Measurements from ENCODE around the gene MMD.
A peak's percentile ranks its signal among the peaks of the same experiment; 100 is the strongest.
"Not testable (repeated sequence)": the region's sequence is repeated elsewhere in the genome, so short reads cannot be mapped to it uniquely, and the experiment has no call there.

The MMD gene

DNA sequence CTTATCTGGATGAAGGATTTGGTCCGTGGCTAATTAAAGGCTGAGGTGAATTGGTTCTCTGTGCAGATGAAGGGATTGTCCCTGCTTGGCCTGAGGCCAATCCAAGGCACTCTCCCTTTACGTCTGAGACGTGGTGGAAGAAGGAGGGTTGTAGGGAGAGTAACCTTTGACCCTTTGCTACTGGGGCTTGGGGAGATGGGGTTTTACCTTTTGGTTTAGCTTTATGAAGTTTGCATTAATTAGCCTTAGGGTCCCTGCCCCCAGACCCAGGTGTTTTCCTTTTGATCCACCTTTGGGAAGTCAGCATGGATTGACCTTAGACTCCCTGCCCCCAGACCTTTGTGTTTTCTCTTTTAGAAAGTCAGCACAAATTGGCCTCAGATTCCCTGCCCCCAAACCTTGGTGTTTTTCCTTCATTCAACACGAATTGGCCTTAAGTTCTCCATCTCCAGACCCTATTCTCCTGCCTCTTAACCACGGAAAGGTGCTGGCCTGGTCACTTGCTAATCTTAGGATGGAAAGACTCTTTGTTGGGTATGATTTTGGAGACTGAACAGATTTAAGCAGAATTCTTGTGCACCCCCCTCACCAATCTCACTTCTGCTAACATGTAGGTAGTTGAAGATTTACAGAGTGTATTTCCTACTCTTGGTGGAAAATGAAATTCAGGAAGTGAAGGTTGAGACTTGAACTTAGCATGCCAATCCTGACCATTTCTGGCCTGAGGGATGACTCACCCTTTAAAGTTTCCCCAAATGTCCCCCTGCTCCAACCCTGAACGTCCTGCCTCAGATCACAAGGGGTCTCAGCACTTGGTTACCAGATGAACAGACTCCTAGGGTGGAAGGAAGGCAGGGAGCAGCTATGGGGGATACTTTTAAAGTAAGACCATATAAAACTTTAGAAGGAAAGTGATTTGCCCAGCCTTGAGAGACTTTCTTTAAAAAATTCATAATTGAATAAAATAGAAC, 23.1 kb upstream of the MMD start:
- DNase-seq: no peak

GRCh38 chr17:55443904-55444303, 22.3 kb upstream of the MMD start:
- no peak for DNase-seq

- no peak for DNase-seq
Observed at GRCh38 chr17:55442953-55443683, 21.5 kb upstream of the MMD start.

DNA sequence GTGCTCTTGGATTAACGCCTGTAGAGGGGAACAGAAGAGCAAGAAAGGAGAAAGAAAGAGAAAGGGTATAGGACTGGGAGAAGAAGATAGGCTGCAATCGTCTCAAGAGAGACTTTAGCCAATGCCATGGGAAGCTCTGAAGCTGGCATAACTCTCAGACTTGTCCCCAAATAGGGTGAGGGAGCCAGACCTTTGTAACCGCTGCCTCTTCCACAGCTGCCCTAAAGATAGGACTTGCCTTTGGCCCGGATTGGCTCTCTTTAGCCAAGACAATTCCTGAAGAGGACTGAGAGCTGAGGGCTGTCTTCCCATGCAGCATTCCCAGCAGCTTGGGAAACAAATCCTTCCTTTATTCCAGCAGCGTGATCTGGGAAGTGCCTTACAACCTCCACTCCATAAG, 20.8 kb upstream of the MMD start:
- DNase-seq: no peak

- no peak for DNase-seq
Observed at GRCh38 chr17:55441544-55441943, 19.9 kb upstream of the MMD start.

GRCh38 chr17:55440391-55440790, 18.8 kb upstream of the MMD start:
- DNase-seq: peak in 2 of 56 donors; percentile 1 to 16

DNA sequence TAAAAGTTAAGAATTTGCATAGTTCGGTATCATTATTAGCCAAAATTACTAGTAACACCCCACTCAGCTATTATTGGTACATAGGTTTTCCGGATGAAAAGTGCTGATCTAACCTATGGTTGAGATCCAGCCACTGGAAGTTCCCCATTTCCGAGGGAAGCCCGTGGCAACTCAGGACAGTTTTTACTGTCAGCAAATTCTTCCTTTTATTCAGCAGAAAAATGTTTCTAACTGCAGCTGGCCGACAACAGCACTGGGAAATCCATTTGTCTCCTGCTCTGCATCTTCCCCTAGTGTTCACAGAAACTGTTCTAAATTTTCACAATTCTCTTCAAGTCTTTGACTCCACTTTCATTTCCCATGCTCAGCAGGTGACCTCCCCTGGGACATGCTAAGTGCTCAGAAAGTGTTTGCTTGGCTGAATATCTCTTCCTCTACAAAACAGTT, 15.5 kb upstream of the MMD start:
- peak in 3 of 56 donors; percentile 1 to 17 (median 5) for DNase-seq

GRCh38 chr17:55436224-55437158, 14.9 kb upstream of the MMD start:
- DNase-seq: no peak

DNA sequence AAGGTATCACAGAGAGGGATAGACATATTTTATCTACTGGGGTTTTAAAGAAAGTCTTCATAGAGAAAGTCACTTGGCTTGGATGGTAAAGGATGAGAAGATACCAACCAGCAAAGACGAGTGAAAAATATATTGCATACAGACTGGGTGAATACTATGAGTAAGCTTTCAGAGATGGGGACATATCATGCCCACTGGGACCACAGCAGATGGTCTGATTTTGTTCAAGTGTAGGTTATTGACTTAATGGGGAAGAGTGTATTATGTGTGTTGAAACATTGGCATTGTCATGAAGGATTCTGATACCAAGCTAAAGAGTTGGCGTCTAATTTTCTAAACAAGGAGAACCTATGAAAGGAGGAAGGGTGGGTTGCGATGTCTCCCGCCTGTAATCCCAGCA, 13.8 kb upstream of the MMD start:
- DNase-seq: no peak

DNA sequence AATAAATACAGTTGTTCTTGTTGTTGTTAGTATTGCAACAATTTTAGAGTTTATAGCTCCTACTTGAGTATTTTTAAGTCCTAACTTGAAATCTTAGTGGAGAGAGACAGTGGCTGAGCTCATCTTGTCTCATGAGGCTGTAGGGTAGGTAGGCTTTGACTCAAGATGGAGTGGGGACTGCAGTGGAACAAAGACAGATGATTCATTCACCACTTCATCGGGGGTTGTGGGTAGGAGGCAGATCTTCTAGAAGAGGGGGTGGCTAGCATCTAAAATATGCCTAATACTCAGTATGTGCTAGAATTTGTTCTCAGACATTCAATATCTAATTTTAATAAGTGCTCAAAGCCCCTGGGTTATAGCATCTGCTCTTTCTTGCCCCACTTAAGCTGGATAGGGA, 13.1 kb upstream of the MMD start:
- peak in 16 of 56 donors; percentile 4 to 66 (median 42) for DNase-seq

GRCh38 chr17:55433629-55434422, 12.2 kb upstream of the MMD start:
- DNase-seq: no peak

DNA sequence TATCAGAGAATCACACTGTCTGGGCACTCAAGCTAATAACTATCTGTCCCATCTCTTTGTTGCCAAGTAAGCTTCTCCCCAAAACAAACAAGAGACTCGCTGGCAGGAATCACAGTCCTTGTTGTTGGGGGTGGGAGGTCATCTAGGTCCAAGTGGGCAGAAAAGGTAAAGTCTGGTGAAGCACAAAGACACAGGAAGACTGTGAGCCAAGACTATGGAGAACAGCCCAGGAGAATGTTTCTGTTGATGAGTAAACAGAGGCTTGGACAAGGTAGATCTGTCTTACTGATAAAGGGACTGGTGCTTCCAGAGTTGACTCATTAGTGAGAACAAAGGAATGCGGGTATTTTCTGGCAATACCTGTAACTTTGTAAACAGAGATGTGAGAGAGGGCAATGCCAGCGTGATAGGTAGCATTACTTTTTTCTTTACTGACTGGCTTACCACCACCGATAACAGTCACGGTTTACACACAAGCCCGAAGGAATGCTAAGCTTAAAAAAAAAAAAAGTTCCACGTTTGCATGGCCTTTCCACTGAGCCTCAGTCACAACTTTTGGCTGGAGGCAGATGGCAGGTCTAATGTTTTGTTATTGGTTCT, 11.5 kb upstream of the MMD start:
- DNase-seq: no peak

DNA sequence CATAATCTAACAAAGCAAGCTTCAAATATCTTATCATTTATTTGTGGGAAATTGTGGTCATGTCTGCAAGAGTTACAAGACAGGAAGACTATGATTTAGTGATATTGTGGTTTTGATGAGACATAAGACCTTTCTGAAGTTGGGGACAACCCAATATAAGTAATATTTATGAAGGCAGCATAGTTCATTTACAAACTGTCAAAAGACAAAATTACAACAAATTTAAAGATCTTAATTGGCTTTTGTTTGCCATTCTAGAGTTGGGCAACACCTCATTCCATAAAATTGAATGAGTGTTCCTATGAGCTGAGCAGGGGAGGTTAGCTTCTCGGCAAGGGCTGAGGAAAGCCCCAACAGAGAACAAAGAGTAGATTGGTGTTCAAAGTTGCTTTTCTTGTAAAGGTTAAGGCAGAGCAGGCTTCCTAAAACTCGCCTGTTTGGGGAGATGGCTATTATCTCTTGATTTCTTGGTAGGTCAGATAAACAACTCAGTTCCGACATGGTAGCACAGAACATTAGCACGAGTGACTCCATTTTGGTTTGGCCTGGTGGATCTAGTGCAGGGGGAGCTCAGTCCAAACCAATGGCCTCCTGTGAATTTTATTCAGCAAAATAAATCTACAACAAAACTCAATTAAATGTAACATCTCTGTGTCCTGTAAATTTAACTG, 10.9 kb upstream of the MMD start:
- no peak for DNase-seq

DNA sequence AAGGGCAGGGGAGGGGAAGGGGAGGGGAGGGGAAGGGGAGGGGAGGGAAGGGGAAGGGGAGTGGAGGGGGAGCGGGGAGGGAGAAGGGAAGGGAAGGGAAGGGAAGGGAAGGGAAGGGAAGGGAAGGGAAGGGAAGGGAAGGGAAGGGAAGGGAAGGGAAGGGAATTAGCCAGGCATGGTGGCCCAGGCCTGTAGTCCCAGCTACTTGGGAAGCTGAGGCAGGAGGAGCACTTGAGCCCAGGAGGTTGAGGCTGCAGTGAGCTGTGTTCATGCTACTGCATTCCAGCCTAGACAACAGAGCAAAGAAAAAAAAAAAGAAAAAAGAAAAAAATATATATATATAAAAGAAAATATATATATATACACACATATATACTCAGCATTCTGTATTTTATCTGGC, 10.3 kb upstream of the MMD start:
- not testable (repeated sequence) for DNase-seq

DNA sequence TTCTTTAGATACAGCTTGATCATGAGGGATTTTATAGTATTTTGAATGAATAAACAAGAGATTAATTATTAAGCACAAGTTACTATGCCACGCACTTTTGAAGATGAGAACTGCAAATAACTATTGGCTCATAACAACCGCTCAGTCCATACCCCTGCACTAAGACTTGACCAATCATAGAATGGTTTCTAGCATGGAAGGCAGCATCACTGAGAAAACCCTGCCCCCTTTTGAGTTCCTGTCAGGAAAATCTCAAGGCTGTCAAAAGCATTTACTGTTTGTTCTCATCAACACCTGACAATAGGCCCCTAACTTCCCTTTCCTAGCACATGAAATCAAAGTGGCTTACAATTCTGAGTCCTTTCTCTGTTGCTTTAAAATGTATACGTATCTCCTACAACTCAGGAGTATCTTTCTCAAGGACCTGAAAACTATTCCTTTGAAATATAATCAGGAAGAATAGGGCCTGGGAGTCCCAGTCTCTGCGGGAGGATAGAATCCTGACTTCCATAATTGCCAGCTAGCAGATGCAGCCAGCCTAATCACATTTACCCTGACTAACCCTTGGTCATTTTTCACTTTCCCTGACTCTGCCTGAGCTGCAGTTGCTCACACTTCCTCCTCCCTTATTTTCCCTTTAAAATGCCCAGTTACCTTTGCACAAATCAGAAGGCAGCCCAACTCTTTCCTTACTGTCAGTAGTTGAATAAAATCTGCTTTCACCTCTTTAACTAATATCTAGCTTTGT, 9.1 kb upstream of the MMD start:
- DNase-seq: no peak

DNA sequence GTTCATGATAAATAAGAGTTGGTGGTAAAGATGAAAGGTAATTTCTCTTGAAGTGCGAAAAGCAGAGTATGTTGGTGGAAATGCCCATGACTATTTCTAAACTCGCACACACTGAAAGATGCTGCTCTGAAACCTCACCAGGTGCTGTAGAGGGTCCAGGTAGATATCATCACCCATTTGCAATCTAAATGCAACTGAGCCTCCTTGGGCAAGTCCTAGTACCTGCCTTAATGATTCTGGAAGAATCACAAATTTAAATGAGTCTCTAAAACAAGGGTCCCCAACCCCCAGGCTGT, 5.9 kb upstream of the MMD start:
- DNase-seq: no peak

GRCh38 chr17:55426851-55427586, 5.4 kb upstream of the MMD start:
- peak in 3 of 56 donors; percentile 4 to 11 (median 4) for DNase-seq

GRCh38 chr17:55424893-55425540, 3.4 kb upstream of the MMD start:
- DNase-seq: no peak
